ENCODE data around the gene CES4A. TPM values are rescaled to one million over a fixed set of nuclear protein-coding genes. Genes with fewer than 3 reads are reported as not detected.
"Not testable (repeated sequence)": the region's sequence is repeated elsewhere in the genome, so short reads cannot be mapped to it uniquely, and the experiment has no call there.

Gene CES4A
- total and polyA plus RNA-seq, 2 experiments from 2014 or later, result 11.8 to 12.3 TPM

- H2AFZ ChIP-seq, result no peak overlapping the region
- WGBS (ENCODE audit: low lambda C conversion rate, missing lambda C conversion rate), result 79% methylated on average over 2 of the region's 2 CpGs
- peaks cover 7% of the 10 kb centered on the region for H3K4me1 ChIP-seq (ENCODE audit: insufficient read depth)
- H3K9me2 ChIP-seq (replicated peaks; ENCODE audit: insufficient read depth), result no peaks in the 10 kb centered on the region
- H3K9me3 ChIP-seq (ENCODE audit: low read depth), result no peaks in the 10 kb centered on the region
- TF ChIP-seq EZH2phosphoT487 (IDR thresholded peaks at IDR 0.05; ENCODE audit: low read depth, severe bottlenecking, unreplicated experiment) (no peak), CTCF (IDR thresholded peaks at IDR 0.05; ENCODE audit: poor library complexity) (no peak), EZH2 (IDR thresholded peaks at IDR 0.05; ENCODE audit: borderline replicate concordance) (no peak)
- H3K4me3 ChIP-seq, result no peak overlapping the region
- peaks cover 86% of the 10 kb centered on the region for H3K79me2 ChIP-seq
- H4K20me1 ChIP-seq (ENCODE audit: insufficient read depth, poor library complexity, severe bottlenecking), result peaks cover 24% of the 10 kb centered on the region
- no peaks in the 10 kb centered on the region for H3K36me3 ChIP-seq (replicated peaks; ENCODE audit: insufficient read depth, low read depth)
- no peak for DNase-seq (ENCODE audit: low spot score)
- peak overlapping the region; percentile 9 for H3K27ac ChIP-seq
- peak overlapping the region; percentile 9 for H3K4me2 ChIP-seq
- H3K27me3 ChIP-seq, result no peaks in the 10 kb centered on the region
Measured at GRCh38 chr16:67040166-67040565, 51.8 kb downstream of the CES4A start.

- peaks cover 16% of the 10 kb centered on the region for H4K20me1 ChIP-seq (ENCODE audit: insufficient read depth, poor library complexity, severe bottlenecking)
- H3K4me2 ChIP-seq, result no peak overlapping the region
- H3K27me3 ChIP-seq, result no peaks in the 10 kb centered on the region
- H3K9me3 ChIP-seq (ENCODE audit: low read depth), result no peaks in the 10 kb centered on the region
- H3K79me2 ChIP-seq, result peaks cover 83% of the 10 kb centered on the region
- no peaks in the 10 kb centered on the region for H3K36me3 ChIP-seq (replicated peaks; ENCODE audit: insufficient read depth, low read depth)
- peaks cover 7% of the 10 kb centered on the region for H3K4me1 ChIP-seq (ENCODE audit: insufficient read depth)
- H3K27ac ChIP-seq, result no peak overlapping the region
- no peak overlapping the region for H3K4me3 ChIP-seq
- no peaks in the 10 kb centered on the region for H3K9me2 ChIP-seq (replicated peaks; ENCODE audit: insufficient read depth)
- no peak overlapping the region for H2AFZ ChIP-seq
- WGBS (ENCODE audit: low lambda C conversion rate, missing lambda C conversion rate), result 91% methylated on average over 2 of the region's 2 CpGs
- no peak for TF ChIP-seq EZH2 (IDR thresholded peaks at IDR 0.05; ENCODE audit: borderline replicate concordance)
- TF ChIP-seq EZH2phosphoT487 (IDR thresholded peaks at IDR 0.05; ENCODE audit: low read depth, severe bottlenecking, unreplicated experiment), result no peak
- no peak for TF ChIP-seq CTCF (IDR thresholded peaks at IDR 0.05; ENCODE audit: poor library complexity)
- no peak for DNase-seq (ENCODE audit: low spot score)
Measured at GRCh38 chr16:67040906-67041305, 52.5 kb downstream of the CES4A start.

GRCh38 chr16:67041520-67041919 lies 53.1 kb downstream of the CES4A start:
- H3K4me2 ChIP-seq; H3K36me3 ChIP-seq (replicated peaks; ENCODE audit: insufficient read depth, low read depth); H2AFZ ChIP-seq; H3K4me1 ChIP-seq (ENCODE audit: insufficient read depth); H3K4me3 ChIP-seq; H3K27ac ChIP-seq; H3K27me3 ChIP-seq; H3K9me3 ChIP-seq (ENCODE audit: low read depth); H3K9me2 ChIP-seq (replicated peaks; ENCODE audit: insufficient read depth); DNase-seq (ENCODE audit: low spot score): not testable (repeated sequence)
- WGBS (ENCODE audit: low lambda C conversion rate, missing lambda C conversion rate), result 96% methylated on average over 4 of the region's 4 CpGs
- Histone ChIP-seq H3K79me2 (peaks cover 83% of the 10 kb centered on the region), H4K20me1 (ENCODE audit: insufficient read depth, poor library complexity, severe bottlenecking) (peaks cover 13% of the 10 kb centered on the region)

- Histone ChIP-seq H3K4me2 (no peak overlapping the region), H3K9me3 (ENCODE audit: low read depth) (no peaks in the 10 kb centered on the region), H3K79me2 (peaks cover 76% of the 10 kb centered on the region), H4K20me1 (ENCODE audit: insufficient read depth, poor library complexity, severe bottlenecking) (peaks cover 8% of the 10 kb centered on the region), H3K27me3 (no peaks in the 10 kb centered on the region), H3K9me2 (replicated peaks; ENCODE audit: insufficient read depth) (no peaks in the 10 kb centered on the region), H2AFZ (no peak overlapping the region), H3K27ac (no peak overlapping the region), H3K36me3 (replicated peaks; ENCODE audit: insufficient read depth, low read depth) (no peaks in the 10 kb centered on the region), H3K4me3 (no peak overlapping the region), H3K4me1 (ENCODE audit: insufficient read depth) (peaks cover 7% of the 10 kb centered on the region)
- TF ChIP-seq EZH2phosphoT487 (IDR thresholded peaks at IDR 0.05; ENCODE audit: low read depth, severe bottlenecking, unreplicated experiment), result no peak
- no peak for TF ChIP-seq EZH2 (IDR thresholded peaks at IDR 0.05; ENCODE audit: borderline replicate concordance)
- DNase-seq (ENCODE audit: low spot score), result no peak
- 100% methylated on average over 1 of the region's 1 CpG for WGBS (ENCODE audit: low lambda C conversion rate, missing lambda C conversion rate)
Measured at GRCh38 chr16:67043420-67043819, 55.0 kb downstream of the CES4A start.
